Natural killer cell (primary cell): ENCODE data around the gene FAM117A. TPM values are rescaled to one million over a fixed set of nuclear protein-coding genes. Genes with fewer than 3 reads are reported as not detected.

ENCODE experiments used
- ATAC-seq, 3 donors: fragments of 150-1000 bp in 2 of 3; fragments of 200-7000 bp in 1 of 3; cut with Tn5 transposase; 1 replicate in 1 of 3; 2 replicates in 2 of 3; pipeline ENCODE4 v1.10.0; 2021; ENCODE audit warnings: mild to moderate bottlenecking in 2 of 3, moderate library complexity in 2 of 3
- DNase-seq, 2 donors: peaks; one replicate each; pipeline versions ENCODE4 v3.0.0 to v3.0.0-alpha.2; 2013 to 2021; ENCODE audit warnings: mixed read lengths in 1 of 2
- H3K27ac ChIP-seq: one replicate; pipeline ENCODE4 v1.5.1; 2013; ENCODE audit warnings: mild to moderate bottlenecking, low read length
- H3K27me3 ChIP-seq: one replicate; pipeline ENCODE4 v1.6.1; 2013; ENCODE audit warnings: low read length; ENCODE audit not compliant: control insufficient read depth, insufficient read depth
- H3K36me3 ChIP-seq: one replicate; pipeline ENCODE4 v1.6.1; 2013; ENCODE audit warnings: low read length; ENCODE audit not compliant: control insufficient read depth, insufficient read depth
- H3K4me1 ChIP-seq: one replicate; pipeline ENCODE4 v1.6.1; 2013; ENCODE audit warnings: low read length; ENCODE audit not compliant: control insufficient read depth, insufficient read depth
- H3K4me3 ChIP-seq: one replicate; pipeline ENCODE4 v1.5.1; 2013; ENCODE audit warnings: low read length
- H3K9me3 ChIP-seq: one replicate; pipeline ENCODE4 v1.6.1; 2013; ENCODE audit warnings: low read length; ENCODE audit not compliant: control insufficient read depth, insufficient read depth
- H3K27ac Mint-ChIP-seq, 2 donors: one replicate each; pipeline ENCODE4 v1.8.0; 2022; ENCODE audit warnings: mild to moderate bottlenecking in 2 of 2, mixed read lengths in 2 of 2, moderate library complexity in 1 of 2
- H3K27me3 Mint-ChIP-seq, 2 donors: one replicate each; pipeline ENCODE4 v1.8.0; 2022; ENCODE audit warnings: low read depth in 2 of 2, mixed read lengths in 2 of 2
- H3K36me3 Mint-ChIP-seq: one replicate; pipeline ENCODE4 v1.8.0; 2022; ENCODE audit warnings: mixed read lengths
- H3K4me1 Mint-ChIP-seq, 2 donors: one replicate each; pipeline ENCODE4 v1.8.0; 2022; ENCODE audit warnings: mixed read lengths in 2 of 2
- H3K4me3 Mint-ChIP-seq: one replicate; pipeline ENCODE4 v1.8.0; 2022; ENCODE audit warnings: mild to moderate bottlenecking, moderate library complexity, mixed read lengths
- H3K9me3 Mint-ChIP-seq, 2 donors: one replicate each; pipeline ENCODE4 v1.8.0; 2022; ENCODE audit warnings: mixed read lengths in 2 of 2
- WGBS: methylation state at CpG from one replicate; pipeline ENCODE4 v1.1.7; 2013; ENCODE audit warnings: missing lambda C conversion rate; ENCODE audit not compliant: insufficient coverage; 5-methylcytosine and 5-hydroxymethylcytosine counted together
- intact Hi-C: fragments of 100-400 bp; cut with micrococcal nuclease; formaldehyde crosslinking; loops from one replicate; pipeline ENCODE4 v1.14.2; 2022
- total RNA-seq, 4 donors: library from RNA; stranded (reverse); fragments of 120-200 nt in 1 of 4; gene quantifications; one replicate each; pipeline versions ENCODE4 v1.2.3 to v1.2.4, GENCODE V29; 2013 to 2022
- TF ChIP-seq, protein P1 (sequence below): fragments of 200-600 bp; IDR thresholded peaks from one replicate; pipeline ENCODE4 v1.8.0; 2022; ENCODE audit warnings: antibody characterized with exemption

The FAM117A gene
- total RNA-seq, 3 donors from 2014 or later (not counting 1 experiment from before 2014, with no cell fraction given): 55.2 to 88.4 (median 79.2) TPM

DNA sequence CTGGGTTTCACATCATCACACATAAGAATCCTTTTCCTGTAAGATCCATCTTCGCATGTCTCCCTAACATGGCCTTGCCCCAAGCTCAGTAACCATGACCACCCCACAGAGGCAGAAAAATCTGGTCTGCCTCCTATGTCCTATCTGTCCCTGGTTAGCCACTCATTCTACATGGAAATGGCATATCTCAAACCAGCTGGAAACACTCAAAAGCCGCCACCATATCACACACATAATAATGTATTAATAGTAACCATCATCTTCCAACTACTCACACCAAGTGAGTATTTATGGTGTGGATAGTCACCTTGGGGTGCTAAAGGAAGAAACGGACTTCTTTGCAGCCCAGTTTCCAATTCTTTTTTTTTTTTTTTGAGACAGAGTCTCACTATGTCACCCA, 11.4 kb downstream of the FAM117A start:
- WGBS: 56% methylated on average over 2 of the region's 3 CpGs
- no peaks in the 10 kb centered on the region for H3K9me3 Mint-ChIP-seq

DNA sequence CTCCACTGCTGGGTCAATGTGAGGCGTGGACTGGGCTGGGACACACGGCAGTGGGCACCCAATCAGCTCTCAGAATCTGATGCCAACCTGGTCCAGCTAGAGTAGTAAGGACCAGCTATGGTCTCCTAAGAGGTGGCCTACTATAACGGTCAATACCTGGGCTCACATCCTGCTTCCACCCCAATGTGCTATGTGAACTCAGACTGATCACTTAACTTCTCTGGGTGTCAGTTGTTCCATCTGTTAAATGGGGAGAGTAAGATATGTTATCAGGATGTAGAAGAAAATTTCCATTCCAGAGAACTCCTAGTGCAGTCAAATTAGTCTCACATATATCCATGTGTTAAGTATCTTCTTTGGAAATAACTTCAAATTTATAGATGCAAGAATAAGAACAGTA, 14.2 kb downstream of the FAM117A start:
- DNase-seq (no peak), ATAC-seq (no peak)
- intact Hi-C loops: loop anchor here (1.0 to 2.0 kb wide), 2 partner anchors 10 to 39 kb away; partner anchors contain the start of gene KAT7
- no peaks in the 10 kb centered on the region for H3K36me3 Mint-ChIP-seq
- 68% methylated on average over 3 of the region's 3 CpGs for WGBS
- TF ChIP-seq, protein P1, sequence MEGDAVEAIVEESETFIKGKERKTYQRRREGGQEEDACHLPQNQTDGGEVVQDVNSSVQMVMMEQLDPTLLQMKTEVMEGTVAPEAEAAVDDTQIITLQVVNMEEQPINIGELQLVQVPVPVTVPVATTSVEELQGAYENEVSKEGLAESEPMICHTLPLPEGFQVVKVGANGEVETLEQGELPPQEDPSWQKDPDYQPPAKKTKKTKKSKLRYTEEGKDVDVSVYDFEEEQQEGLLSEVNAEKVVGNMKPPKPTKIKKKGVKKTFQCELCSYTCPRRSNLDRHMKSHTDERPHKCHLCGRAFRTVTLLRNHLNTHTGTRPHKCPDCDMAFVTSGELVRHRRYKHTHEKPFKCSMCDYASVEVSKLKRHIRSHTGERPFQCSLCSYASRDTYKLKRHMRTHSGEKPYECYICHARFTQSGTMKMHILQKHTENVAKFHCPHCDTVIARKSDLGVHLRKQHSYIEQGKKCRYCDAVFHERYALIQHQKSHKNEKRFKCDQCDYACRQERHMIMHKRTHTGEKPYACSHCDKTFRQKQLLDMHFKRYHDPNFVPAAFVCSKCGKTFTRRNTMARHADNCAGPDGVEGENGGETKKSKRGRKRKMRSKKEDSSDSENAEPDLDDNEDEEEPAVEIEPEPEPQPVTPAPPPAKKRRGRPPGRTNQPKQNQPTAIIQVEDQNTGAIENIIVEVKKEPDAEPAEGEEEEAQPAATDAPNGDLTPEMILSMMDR: no peak
- H3K4me3 Mint-ChIP-seq: peak overlapping the region; percentile 41
- Histone ChIP-seq H3K4me3 (no peak overlapping the region), H3K4me1 (peaks cover 78% of the 10 kb centered on the region), H3K27ac (peak overlapping the region; percentile 92), H3K27me3 (no peaks in the 10 kb centered on the region), H3K9me3 (no peaks in the 10 kb centered on the region), H3K36me3 (peaks cover 4% of the 10 kb centered on the region)
- no peaks in the 10 kb centered on the region for H3K9me3 Mint-ChIP-seq
- H3K27ac Mint-ChIP-seq: peak overlapping the region; percentile 93 to 97
- H3K27me3 Mint-ChIP-seq: no peaks in the 10 kb centered on the region
- H3K4me1 Mint-ChIP-seq: peaks cover 74 to 75% of the 10 kb centered on the region in 2 donors

More for the DNA sequence above, 11.4 kb downstream of the FAM117A start:
- Mint-ChIP-seq H3K36me3 (no peaks in the 10 kb centered on the region), H3K27me3 (no peaks in the 10 kb centered on the region), H3K4me3 (peak overlapping the region; percentile 63), H3K27ac (peak overlapping the region; percentile 93 to 97), H3K4me1 (peaks cover 72 to 74% of the 10 kb centered on the region in 2 donors)
- Histone ChIP-seq H3K4me3 (no peak overlapping the region), H3K27me3 (no peaks in the 10 kb centered on the region), H3K36me3 (peaks cover 13% of the 10 kb centered on the region), H3K9me3 (no peaks in the 10 kb centered on the region), H3K27ac (no peak overlapping the region), H3K4me1 (peaks cover 84% of the 10 kb centered on the region)
- intact Hi-C loops: no loop called here
- ATAC-seq (no peak), DNase-seq (no peak)
- TF ChIP-seq, protein P1: no peak

- no peaks in the 10 kb centered on the region for H3K27me3 ChIP-seq
- H3K36me3 ChIP-seq: peaks cover 4% of the 10 kb centered on the region
- Mint-ChIP-seq H3K4me1 (peaks cover 73 to 76% of the 10 kb centered on the region in 2 donors), H3K9me3 (no peaks in the 10 kb centered on the region), H3K27me3 (no peaks in the 10 kb centered on the region), H3K36me3 (no peaks in the 10 kb centered on the region), H3K27ac (peak overlapping the region; percentile 93 to 97), H3K4me3 (peak overlapping the region; percentile 81)
- peak overlapping the region; percentile 92 for H3K27ac ChIP-seq
- intact Hi-C loops: loop anchor here (1.0 to 2.0 kb wide), 2 partner anchors 9 to 40 kb away; partner anchors contain the start of gene KAT7
- peak; percentile 72 to 83 (median 81) for ATAC-seq
- DNase-seq: peak; percentile 45 to 82
- WGBS: 4% methylated on average over 6 of the region's 7 CpGs
- TF ChIP-seq, protein P1: no peak
- H3K4me3 ChIP-seq: no peak overlapping the region
- no peaks in the 10 kb centered on the region for H3K9me3 ChIP-seq
- H3K4me1 ChIP-seq: peaks cover 78% of the 10 kb centered on the region
Observed at GRCh38 chr17:49748791-49749190, 15.1 kb downstream of the FAM117A start.

- no peak overlapping the region for H3K4me3 ChIP-seq
- WGBS: 8% methylated on average over 3 of the region's 3 CpGs
- DNase-seq (peak in 1 of 2 donors; percentile 72), ATAC-seq (peak in 1 of 3 donors; percentile 5)
- intact Hi-C loops: loop anchor here (1.0 to 2.0 kb wide), 2 partner anchors 9 to 41 kb away; partner anchors contain the start of gene KAT7
- peaks cover 4% of the 10 kb centered on the region for H3K36me3 ChIP-seq
- H3K9me3 ChIP-seq: no peaks in the 10 kb centered on the region
- H3K27me3 Mint-ChIP-seq: no peaks in the 10 kb centered on the region
- H3K27ac Mint-ChIP-seq: peak overlapping the region; percentile 93 to 97
- H3K4me3 Mint-ChIP-seq: peak overlapping the region; percentile 81
- TF ChIP-seq, protein P1: no peak
- no peaks in the 10 kb centered on the region for H3K36me3 Mint-ChIP-seq
- peaks cover 67 to 72% of the 10 kb centered on the region in 2 donors for H3K4me1 Mint-ChIP-seq
- no peaks in the 10 kb centered on the region for H3K9me3 Mint-ChIP-seq
- peak overlapping the region; percentile 92 for H3K27ac ChIP-seq
- peaks cover 78% of the 10 kb centered on the region for H3K4me1 ChIP-seq
- no peaks in the 10 kb centered on the region for H3K27me3 ChIP-seq
Observed at GRCh38 chr17:49748223-49748622, 15.7 kb downstream of the FAM117A start.
